Omental fat pad (tissue), 4 donors: Measurements from ENCODE around the gene TNIK. TPM values are rescaled to one million over a fixed set of nuclear protein-coding genes. Genes with fewer than 3 reads are reported as not detected.

Experiments used
- ATAC-seq: fragments of 150-250 bp; one replicate; pipeline ENCODE4 v1.9.1; 2016; ENCODE audit warnings: mild to moderate bottlenecking, moderate library complexity; ENCODE audit not compliant: low FRiP score
- DNase-seq: peaks from one replicate; pipeline ENCODE4 v3.0.0-alpha.2; 2019; ENCODE audit warnings: low spot score
- total RNA-seq, 4 donors: library from RNA; depleted of rRNA; stranded (reverse); fragments of >200 nt; gene quantifications; one replicate each; pipeline ENCODE4 v1.1.0, GENCODE V29; 2016
- TF ChIP-seq, protein P1 (sequence below), 3 donors: fragments of 450-650 bp; IDR thresholded peaks; one replicate each; pipeline ENCODE4 v1.5.1; 2016 to 2017; ENCODE audit warnings: antibody characterized with exemption in 3 of 3, mild to moderate bottlenecking in 3 of 3, moderate library complexity in 2 of 3

Gene TNIK
- total RNA-seq, 4 donors from 2014 or later = 3.9 to 12.8 (median 6.5) TPM

DNA sequence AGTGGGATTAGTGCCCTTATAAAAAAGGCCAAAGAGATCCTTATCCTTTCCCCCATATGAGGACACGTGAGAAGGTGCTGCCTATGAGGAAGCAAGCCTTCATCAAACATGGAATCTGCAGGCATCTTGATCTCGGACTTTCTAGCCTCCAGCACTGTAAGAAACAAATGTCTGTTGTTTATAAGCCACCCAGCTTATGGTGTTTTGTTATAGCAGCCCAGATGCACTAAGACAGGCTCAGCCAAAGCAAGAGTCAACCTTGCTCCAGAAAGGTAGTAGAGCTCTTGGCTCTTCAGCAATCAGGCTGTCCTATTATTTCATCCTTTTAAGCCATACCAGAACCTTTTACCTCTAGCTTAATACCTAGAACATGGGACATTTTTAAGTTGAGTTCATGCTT lies 12.3 kb upstream of the TNIK start:
- ATAC-seq (no peak), DNase-seq (no peak)
- TF ChIP-seq, protein P1, sequence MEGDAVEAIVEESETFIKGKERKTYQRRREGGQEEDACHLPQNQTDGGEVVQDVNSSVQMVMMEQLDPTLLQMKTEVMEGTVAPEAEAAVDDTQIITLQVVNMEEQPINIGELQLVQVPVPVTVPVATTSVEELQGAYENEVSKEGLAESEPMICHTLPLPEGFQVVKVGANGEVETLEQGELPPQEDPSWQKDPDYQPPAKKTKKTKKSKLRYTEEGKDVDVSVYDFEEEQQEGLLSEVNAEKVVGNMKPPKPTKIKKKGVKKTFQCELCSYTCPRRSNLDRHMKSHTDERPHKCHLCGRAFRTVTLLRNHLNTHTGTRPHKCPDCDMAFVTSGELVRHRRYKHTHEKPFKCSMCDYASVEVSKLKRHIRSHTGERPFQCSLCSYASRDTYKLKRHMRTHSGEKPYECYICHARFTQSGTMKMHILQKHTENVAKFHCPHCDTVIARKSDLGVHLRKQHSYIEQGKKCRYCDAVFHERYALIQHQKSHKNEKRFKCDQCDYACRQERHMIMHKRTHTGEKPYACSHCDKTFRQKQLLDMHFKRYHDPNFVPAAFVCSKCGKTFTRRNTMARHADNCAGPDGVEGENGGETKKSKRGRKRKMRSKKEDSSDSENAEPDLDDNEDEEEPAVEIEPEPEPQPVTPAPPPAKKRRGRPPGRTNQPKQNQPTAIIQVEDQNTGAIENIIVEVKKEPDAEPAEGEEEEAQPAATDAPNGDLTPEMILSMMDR (IDR thresholded peaks at IDR 0.05) = no peak

GRCh38 chr3:171470714-171471227 lies 10.6 kb upstream of the TNIK start:
- ATAC-seq (no peak), DNase-seq (no peak)
- TF ChIP-seq, protein P1 (IDR thresholded peaks at IDR 0.05) = no peak

- DNase-seq (no peak), ATAC-seq (no peak)
Observed at GRCh38 chr3:171469376-171469775, 9.2 kb upstream of the TNIK start.

DNA sequence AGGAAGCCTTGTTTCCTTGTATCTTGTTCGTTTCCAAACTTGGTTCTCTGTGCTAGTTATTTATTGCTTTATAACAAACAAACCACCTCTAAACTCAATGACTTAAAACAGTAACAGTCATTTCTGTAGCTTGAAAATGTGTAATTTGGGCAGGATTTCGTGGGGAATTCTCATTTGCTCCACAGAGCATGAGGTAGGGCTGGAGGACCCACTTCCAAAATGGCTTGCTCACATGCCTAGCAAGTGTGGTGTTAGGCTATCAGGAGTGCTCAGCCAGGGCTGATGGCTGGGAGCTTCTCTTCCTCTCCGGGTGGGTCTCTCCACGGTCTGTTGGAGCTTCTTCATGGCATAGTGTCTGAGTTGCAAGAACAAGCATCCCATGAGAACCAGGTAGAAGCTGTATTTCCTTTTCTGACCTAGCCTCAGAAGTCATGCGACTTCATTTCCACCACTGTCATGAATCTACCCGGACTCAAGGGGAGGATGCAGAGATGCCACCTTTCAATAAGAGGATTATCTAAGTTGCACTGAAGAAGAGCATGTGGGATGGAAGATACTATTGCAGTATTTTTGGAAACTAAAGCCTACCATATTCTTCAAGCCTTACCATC lies 8.2 kb upstream of the TNIK start:
- ATAC-seq = no peak
- TF ChIP-seq, protein P1 (IDR thresholded peaks at IDR 0.05) = no peak
- DNase-seq = no peak

More at GRCh38 chr3:171469376-171469775, 9.2 kb upstream of the TNIK start:
- TF ChIP-seq, protein P1 (IDR thresholded peaks at IDR 0.05) = no peak

DNA sequence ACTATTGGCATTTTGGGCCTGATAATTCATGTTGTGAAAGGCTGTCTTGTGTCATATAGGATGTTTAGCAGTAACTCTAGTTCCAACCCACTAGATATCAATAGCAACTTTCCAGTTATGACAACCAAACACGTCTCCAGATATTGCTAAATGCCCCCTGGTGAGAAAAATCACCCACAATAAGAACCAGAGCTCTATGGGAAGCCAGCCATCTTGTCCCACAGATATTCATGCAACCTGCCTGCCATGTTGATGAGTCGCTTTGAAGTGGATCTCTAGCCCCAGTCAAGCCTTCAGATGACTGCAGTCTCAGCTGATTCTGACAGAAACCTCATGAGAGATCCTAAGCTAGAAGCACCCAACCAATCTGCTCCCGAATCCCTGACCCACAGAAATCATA lies 5.6 kb upstream of the TNIK start:
- DNase-seq = no peak
- no peak for ATAC-seq
- TF ChIP-seq, protein P1 (IDR thresholded peaks at IDR 0.05) = no peak

GRCh38 chr3:171464462-171464861 lies 4.3 kb upstream of the TNIK start:
- ATAC-seq (no peak), DNase-seq (no peak)
- TF ChIP-seq, protein P1 (IDR thresholded peaks at IDR 0.05) = no peak

DNA sequence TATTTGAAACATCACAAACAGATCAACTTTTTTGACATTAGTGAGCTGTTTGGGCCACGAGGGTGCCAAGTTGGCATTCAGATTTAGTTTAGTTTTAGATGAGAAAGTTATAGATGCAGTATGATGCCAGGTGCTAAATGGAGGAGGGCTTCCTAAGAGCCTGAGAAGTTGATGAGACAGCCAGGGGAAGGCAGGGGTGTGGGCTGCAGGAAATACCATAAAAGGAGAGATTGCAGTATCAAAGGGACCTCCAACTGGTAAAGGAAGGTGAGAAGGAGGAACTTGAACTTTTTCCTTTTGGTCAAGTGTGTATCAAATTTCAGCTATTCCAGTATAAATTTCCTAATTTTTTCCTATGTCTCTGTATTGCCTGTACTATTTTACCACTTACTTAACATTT lies 2.0 kb upstream of the TNIK start:
- TF ChIP-seq, protein P1 (IDR thresholded peaks at IDR 0.05) = no peak
- DNase-seq (no peak), ATAC-seq (no peak)
